Hepatocyte (in vitro differentiated cells): ENCODE data around the gene FAM107A.

Source experiments
- EZH2 ChIP-seq: fragments of 200-600 bp; sonication (generic); IDR thresholded peaks from 2 replicates; pipeline ENCODE4 v1.6.1; 2016; ENCODE audit warnings: antibody characterized with exemption, mild to moderate bottlenecking, borderline replicate concordance
- TF ChIP-seq, protein P1 (sequence below): fragments of 200-600 bp; sonication (generic); IDR thresholded peaks from 2 replicates; pipeline ENCODE4 v1.5.1; 2016; ENCODE audit warnings: antibody characterized with exemption, mild to moderate bottlenecking; ENCODE audit not compliant: poor library complexity

DNA sequence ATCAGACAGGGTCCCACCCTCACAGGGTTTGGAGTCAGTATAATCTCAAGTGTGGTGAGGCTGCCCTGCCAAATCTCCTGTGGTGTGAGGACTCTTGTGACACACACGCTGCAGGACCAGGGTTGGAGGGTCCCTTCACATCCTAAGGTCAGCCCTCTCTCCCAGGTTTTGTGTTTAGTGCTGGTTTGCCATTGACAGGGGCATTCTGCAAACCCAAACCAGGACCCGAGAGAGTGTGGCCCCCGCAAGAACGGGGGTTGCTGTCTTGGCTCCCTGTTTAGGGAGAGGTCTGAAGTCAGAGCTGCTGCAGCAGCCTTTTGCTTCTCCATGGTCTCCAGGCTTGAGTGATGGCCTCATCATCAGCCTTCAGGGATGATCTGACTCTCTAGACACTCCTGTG is 14.7 kb downstream of the FAM107A start:
- TF ChIP-seq, protein P1, sequence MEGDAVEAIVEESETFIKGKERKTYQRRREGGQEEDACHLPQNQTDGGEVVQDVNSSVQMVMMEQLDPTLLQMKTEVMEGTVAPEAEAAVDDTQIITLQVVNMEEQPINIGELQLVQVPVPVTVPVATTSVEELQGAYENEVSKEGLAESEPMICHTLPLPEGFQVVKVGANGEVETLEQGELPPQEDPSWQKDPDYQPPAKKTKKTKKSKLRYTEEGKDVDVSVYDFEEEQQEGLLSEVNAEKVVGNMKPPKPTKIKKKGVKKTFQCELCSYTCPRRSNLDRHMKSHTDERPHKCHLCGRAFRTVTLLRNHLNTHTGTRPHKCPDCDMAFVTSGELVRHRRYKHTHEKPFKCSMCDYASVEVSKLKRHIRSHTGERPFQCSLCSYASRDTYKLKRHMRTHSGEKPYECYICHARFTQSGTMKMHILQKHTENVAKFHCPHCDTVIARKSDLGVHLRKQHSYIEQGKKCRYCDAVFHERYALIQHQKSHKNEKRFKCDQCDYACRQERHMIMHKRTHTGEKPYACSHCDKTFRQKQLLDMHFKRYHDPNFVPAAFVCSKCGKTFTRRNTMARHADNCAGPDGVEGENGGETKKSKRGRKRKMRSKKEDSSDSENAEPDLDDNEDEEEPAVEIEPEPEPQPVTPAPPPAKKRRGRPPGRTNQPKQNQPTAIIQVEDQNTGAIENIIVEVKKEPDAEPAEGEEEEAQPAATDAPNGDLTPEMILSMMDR: no peak
- TF ChIP-seq EZH2: no peak
